CD4-positive, alpha-beta T cell (primary cell): Measurements from ENCODE around the gene PAF1. TPM values are rescaled to one million over a fixed set of nuclear protein-coding genes. Genes with fewer than 3 reads are reported as not detected.
A peak's percentile ranks its signal among the peaks of the same experiment; 100 is the strongest.

ENCODE experiments used
- ATAC-seq: fragments of 200-7000 bp; cut with Tn5 transposase; one replicate; pipeline ENCODE4 v1.10.0; 2022; ENCODE audit warnings: mild to moderate bottlenecking; ENCODE audit not compliant: poor library complexity
- CTCF ChIA-PET: fragments of 350-600 bp; sonication (Branson Sonifier 250); formaldehyde crosslinking; loops from one replicate; lab custom pipeline; 2021; ENCODE audit warnings: antibody characterized with exemption, inconsistent platforms; lab: Charles Lee
- POLR2A ChIA-PET: fragments of 350-600 bp; sonication (Branson Sonifier 250); formaldehyde crosslinking; loops from one replicate; lab custom pipeline; 2021; ENCODE audit warnings: antibody characterized with exemption, inconsistent platforms; lab: Charles Lee
- DNase-seq, 14 experiments: peaks; one replicate each; pipeline ENCODE4 v3.0.0-alpha.2; 2013 to 2020; ENCODE audit warnings: mixed read lengths in 2 of 14
- H3K27ac ChIP-seq, 2 donors: one replicate each; pipeline versions ENCODE4 v1.5.1 to v1.7.0; 2013; ENCODE audit warnings: low read length in 2 of 2, low read depth in 1 of 2, mild to moderate bottlenecking in 1 of 2
- H3K27me3 ChIP-seq, 2 experiments: 1 replicate in 1 of 2; 2 replicates in 1 of 2; pipeline versions ENCODE4 v1.6.1 to v1.7.0; 2013; ENCODE audit warnings: low read length in 2 of 2, control low read depth in 1 of 2, mild to moderate bottlenecking in 1 of 2, moderate library complexity in 1 of 2; ENCODE audit not compliant: insufficient read depth in 2 of 2, control insufficient read depth in 1 of 2
- H3K36me3 ChIP-seq: one replicate; pipeline ENCODE4 v1.6.1; 2013; ENCODE audit warnings: low read length, control low read depth; ENCODE audit not compliant: insufficient read depth
- H3K4me1 ChIP-seq: one replicate; pipeline ENCODE4 v1.6.1; 2013; ENCODE audit warnings: low read length, control low read depth; ENCODE audit not compliant: insufficient read depth
- H3K4me3 ChIP-seq: one replicate; pipeline ENCODE4 v1.5.1; 2013; ENCODE audit warnings: mild to moderate bottlenecking, low read length, moderate library complexity
- H3K9me3 ChIP-seq, 2 experiments: 1 replicate in 1 of 2; 2 replicates in 1 of 2; pipeline versions ENCODE4 v1.6.1 to v1.7.0; 2013; ENCODE audit warnings: low read length in 2 of 2, mild to moderate bottlenecking in 2 of 2, control low read depth in 1 of 2, moderate library complexity in 1 of 2; ENCODE audit not compliant: control insufficient read depth in 1 of 2, insufficient read depth in 1 of 2
- H3K27ac Mint-ChIP-seq: one replicate; pipeline ENCODE4 v1.8.0; 2020; ENCODE audit warnings: mixed read lengths
- H3K27me3 Mint-ChIP-seq: one replicate; pipeline ENCODE4 v1.8.0; 2021; ENCODE audit warnings: mixed read lengths
- H3K36me3 Mint-ChIP-seq: one replicate; pipeline ENCODE4 v1.8.0; 2021; ENCODE audit warnings: low read depth, mixed read lengths
- H3K4me1 Mint-ChIP-seq: one replicate; pipeline ENCODE4 v1.8.0; 2021; ENCODE audit warnings: low read depth, mixed read lengths
- H3K4me3 Mint-ChIP-seq: one replicate; pipeline ENCODE4 v1.8.0; 2020; ENCODE audit warnings: mild to moderate bottlenecking, mixed read lengths
- H3K9me3 Mint-ChIP-seq: one replicate; pipeline ENCODE4 v1.8.0; 2020; ENCODE audit warnings: mixed read lengths
- CTCF ChIP-seq: fragments of 200-600 bp; IDR thresholded peaks from one replicate; pipeline ENCODE4 v1.8.0; 2022; ENCODE audit warnings: antibody characterized with exemption, mild to moderate bottlenecking
- intact Hi-C, 2 experiments: fragments of 100-400 bp; cut with DNase I in 1 of 2; cut with micrococcal nuclease in 1 of 2; formaldehyde crosslinking; loops; one replicate each; pipeline versions ENCODE4 v1.15.1 to v1.9.0; 2023 to 2025; cut with DNase I, micrococcal nuclease
- total RNA-seq, 174 experiments: library from RNA in 2 of 174; stranded (reverse) in 2 of 174; gene quantifications; one replicate each; pipeline ENCODE4 v1.2.3 and lab custom pipeline; 2021 to 2026

The PAF1 gene
- total RNA-seq, 2 experiments from 2014 or later = 99.6 to 101 TPM

- TF ChIP-seq CTCF = no peak
- Mint-ChIP-seq H3K4me3 (no peak overlapping the region), H3K27me3 (no peaks in the 10 kb centered on the region), H3K9me3 (no peaks in the 10 kb centered on the region), H3K36me3 (peaks cover 46% of the 10 kb centered on the region), H3K4me1 (peaks cover 19% of the 10 kb centered on the region), H3K27ac (no peak overlapping the region)
- Histone ChIP-seq H3K27ac (no peak overlapping the region), H3K9me3 (no peaks in the 10 kb centered on the region), H3K4me1 (peaks cover 31% of the 10 kb centered on the region), H3K27me3 (no peaks in the 10 kb centered on the region), H3K4me3 (no peak overlapping the region), H3K36me3 (peaks cover 25% of the 10 kb centered on the region)
- ATAC-seq = no peak
- intact Hi-C loops = no loop called here
- ChIA-PET CTCF (interaction anchor here (1.0 kb wide), 1 partner anchor 16 kb away, joined by 3 read pairs; the partner anchor contains the start of gene PLEKHG2), POLR2A (interaction anchor here (1.2 kb wide), 2 partner anchors 17 to 27 kb away, joined by 3 to 4 read pairs; partner anchors contain the start of gene SUPT5H)
- peak in 1 of 14 experiments; percentile 38 for DNase-seq
Observed at GRCh38 chr19:39428283-39429112, 37.6 kb upstream of the PAF1 start.

DNA sequence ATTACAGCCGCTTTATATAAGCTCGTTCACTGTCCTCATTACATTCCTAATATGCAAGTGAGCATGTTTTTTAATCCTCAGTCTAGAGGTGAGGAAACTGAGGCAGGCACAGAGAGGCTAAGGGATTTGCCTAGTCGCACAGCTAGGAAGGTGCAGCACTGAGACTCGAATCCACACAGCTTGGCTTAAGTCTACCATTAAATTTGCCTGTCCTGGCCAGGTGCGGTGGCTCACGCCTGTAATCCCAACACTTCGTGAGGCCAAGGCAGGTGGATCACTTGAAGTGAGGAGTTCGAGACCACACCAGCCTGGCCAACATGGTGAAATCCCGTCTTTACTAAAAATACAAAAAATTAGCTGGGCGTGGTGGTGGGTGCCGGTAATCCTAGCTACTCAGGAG is 36.8 kb upstream of the PAF1 start:
- Mint-ChIP-seq H3K4me3 (no peak overlapping the region), H3K27ac (no peak overlapping the region), H3K4me1 (peaks cover 11% of the 10 kb centered on the region), H3K9me3 (no peaks in the 10 kb centered on the region), H3K27me3 (no peaks in the 10 kb centered on the region), H3K36me3 (peaks cover 43% of the 10 kb centered on the region)
- Histone ChIP-seq H3K9me3 (no peaks in the 10 kb centered on the region), H3K4me3 (no peak overlapping the region), H3K27me3 (no peaks in the 10 kb centered on the region), H3K36me3 (peaks cover 25% of the 10 kb centered on the region), H3K27ac (no peak overlapping the region), H3K4me1 (peaks cover 26% of the 10 kb centered on the region)
- ATAC-seq = no peak
- intact Hi-C loops = no loop called here
- ChIA-PET CTCF (interaction anchor here (1.5 to 2.2 kb wide), 2 partner anchors 16 to 30 kb away, joined by 6 to 8 read pairs; partner anchors contain the start of gene PLEKHG2), POLR2A (interaction anchor here (1.0 to 3.1 kb wide), 4 partner anchors 8 to 26 kb away, joined by 3 to 27 read pairs (median 4); partner anchors contain the start of genes PLEKHG2, RPS16 and SUPT5H)
- no peak for TF ChIP-seq CTCF
- DNase-seq = no peak

GRCh38 chr19:39426170-39426569 is 35.3 kb upstream of the PAF1 start:
- no peak overlapping the region for H3K27ac ChIP-seq
- Mint-ChIP-seq H3K27me3 (no peaks in the 10 kb centered on the region), H3K36me3 (peaks cover 35% of the 10 kb centered on the region), H3K27ac (peak overlapping the region; percentile 10), H3K9me3 (no peaks in the 10 kb centered on the region), H3K4me1 (peaks cover 9% of the 10 kb centered on the region), H3K4me3 (no peak overlapping the region)
- H3K4me3 ChIP-seq = no peak overlapping the region
- intact Hi-C loops = no loop called here
- no peaks in the 10 kb centered on the region for H3K9me3 ChIP-seq
- no peaks in the 10 kb centered on the region for H3K27me3 ChIP-seq
- POLR2A ChIA-PET = interaction anchor here (3.1 kb wide), 1 partner anchor 9 kb away, joined by 27 read pairs; the partner anchor contains the start of gene RPS16
- peaks cover 20% of the 10 kb centered on the region for H3K36me3 ChIP-seq
- no peak for ATAC-seq
- DNase-seq = no peak
- no peak for TF ChIP-seq CTCF
- CTCF ChIA-PET = interaction anchor here (1.5 to 2.2 kb wide), 2 partner anchors 14 to 28 kb away, joined by 6 to 8 read pairs; partner anchors contain the start of gene PLEKHG2
- H3K4me1 ChIP-seq = peaks cover 14% of the 10 kb centered on the region
